GM21381 (cell line): ENCODE results near the gene CALHM6.
A peak's percentile ranks its signal among the peaks of the same experiment; 100 is the strongest.
"Not testable (repeated sequence)": the region's sequence is repeated elsewhere in the genome, so short reads cannot be mapped to it uniquely, and the experiment has no call there.

Experiments
- ATAC-seq: cut with Tn5 transposase; IDR thresholded peaks from one replicate; pipeline ENCODE4 v1.9.1; 2021; ENCODE audit warnings: mild to moderate bottlenecking, moderate library complexity; ENCODE audit not compliant: unreplicated experiment

The CALHM6 gene

DNA sequence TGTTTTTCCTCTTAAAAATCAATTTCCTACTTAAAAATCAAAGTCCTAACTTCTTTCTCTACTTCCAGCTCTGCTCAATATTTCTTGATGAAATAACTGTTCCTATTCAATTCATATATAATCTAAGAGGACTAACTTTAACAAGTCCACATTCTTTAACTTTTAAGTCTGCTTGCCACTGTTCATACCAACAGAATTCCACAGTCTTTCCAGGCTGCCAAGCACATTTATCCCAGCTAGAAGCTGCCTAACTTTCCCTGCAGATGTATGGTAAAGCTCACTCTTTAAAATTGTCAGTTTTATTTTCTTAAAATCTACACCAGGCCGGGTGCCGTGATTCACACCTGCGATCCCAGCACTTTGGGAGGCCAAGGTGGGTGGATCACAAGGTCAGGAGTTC is 11.5 kb downstream of the CALHM6 start:
- no peak for ATAC-seq

DNA sequence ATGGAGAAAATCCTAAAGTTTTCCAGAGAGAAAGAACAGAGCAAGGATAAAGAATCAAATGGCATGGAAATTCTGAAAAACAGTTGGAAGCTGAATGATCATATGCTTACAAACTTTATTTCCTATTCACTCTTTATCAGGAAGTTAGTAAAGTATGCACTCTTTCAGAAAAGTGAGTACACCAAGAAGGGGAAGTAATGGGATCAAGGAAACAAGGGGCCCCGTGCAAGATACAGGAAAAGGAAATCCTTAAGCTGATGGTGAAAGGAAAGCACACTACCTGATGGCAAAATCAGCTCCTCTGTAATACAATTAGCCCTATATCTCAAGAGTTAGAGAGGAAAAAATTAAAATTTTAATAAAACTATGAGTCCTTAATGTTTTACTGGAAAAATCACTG is 14.0 kb downstream of the CALHM6 start:
- no peak for ATAC-seq

DNA sequence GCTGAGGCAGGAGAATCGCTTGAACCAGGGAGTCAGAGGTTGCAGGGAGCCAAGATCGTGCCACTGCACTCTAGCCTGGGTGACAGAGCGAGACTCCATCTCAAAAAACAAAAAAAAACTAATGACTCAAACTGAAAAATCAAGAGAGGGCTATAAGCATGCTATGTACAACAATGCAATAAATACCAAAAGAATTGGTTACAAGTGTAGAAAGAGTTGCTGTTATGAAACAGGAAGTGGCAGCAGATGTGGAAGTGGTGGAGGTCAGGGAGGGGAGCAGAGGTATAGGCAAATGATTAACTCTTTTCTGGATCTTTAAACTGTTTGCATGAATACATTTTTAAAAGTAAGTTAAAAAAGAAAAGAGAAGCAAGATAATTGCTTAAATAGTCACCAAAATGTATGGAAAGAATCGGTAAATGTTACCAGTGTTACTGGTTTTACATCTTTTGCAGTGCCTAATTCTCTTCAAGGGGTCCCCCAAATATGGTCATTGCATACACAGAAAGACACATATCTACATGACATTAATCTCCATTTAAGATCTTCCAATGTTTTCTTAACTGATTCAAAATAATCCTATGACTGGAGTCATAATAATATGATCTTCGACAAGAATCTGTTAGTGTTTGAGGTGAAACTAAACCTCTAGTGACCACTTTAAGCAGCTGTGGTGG is 15.0 kb downstream of the CALHM6 start:
- peak; percentile 100 for ATAC-seq

DNA sequence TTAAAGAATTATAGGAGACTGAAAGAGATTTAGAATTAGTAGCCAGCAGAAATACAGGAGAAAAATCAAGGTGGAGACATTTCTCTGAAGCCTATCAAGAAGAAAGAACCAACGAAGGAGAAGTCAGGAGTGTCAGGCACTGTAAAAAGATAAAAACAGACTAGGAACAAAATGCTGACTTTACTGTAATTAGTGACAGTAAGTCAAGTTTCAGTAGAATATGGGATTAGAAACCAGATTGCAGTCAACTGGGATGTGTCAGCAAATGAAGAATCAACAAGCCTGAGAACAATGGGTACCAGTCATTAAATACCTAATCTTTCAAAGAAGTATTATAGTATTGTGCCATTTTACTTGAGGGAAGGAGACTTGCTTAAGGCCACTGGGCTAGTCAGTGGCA is 21.6 kb downstream of the CALHM6 start:
- ATAC-seq = no peak

DNA sequence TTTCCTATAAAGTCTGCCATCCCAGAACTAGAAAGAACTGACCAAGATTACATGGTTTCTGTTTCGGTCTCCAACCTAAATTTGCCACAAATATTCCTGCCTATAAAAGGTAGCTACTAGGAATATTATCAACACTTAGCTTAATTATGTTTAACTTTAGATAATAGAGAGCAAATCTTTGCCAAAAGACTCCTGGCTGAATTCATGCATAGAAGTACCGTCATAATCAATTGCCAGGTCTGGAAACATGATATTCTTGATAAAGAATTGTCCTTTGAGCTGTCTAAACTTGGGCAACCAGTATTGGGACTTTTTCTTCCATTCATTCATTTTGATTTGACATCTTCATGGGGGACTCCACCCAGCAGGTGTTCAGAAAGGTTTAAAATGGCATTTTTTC is 22.4 kb downstream of the CALHM6 start:
- ATAC-seq = no peak

DNA sequence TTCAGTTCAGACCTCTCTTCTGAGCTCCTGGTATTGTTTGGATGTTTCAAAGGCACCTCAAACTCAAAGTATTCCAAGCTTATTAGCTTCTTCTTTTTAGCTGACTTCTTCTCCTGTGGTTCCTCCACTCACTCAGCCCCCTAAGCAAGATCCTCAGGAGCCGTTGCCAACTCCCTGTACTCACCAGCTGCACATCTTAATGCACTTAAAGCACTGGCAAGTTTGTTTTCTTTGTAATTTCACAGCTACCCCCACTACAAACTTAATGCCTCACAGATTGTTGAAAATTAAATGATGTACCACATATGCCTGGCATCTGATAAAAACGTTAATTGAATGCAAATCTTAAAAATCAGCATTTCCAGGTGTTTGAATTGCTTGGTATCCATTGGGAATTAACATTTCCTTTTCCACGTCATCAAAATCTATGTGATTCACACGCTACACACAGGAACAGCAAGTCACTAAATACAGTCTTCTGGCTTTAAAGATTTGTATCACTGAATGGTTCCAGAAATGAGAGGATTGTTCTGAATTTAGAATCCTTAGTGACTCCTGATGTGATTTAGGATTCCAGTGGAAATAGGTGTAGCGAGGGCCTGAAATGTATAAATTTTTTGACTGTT is 24.5 kb downstream of the CALHM6 start:
- ATAC-seq = no peak

DNA sequence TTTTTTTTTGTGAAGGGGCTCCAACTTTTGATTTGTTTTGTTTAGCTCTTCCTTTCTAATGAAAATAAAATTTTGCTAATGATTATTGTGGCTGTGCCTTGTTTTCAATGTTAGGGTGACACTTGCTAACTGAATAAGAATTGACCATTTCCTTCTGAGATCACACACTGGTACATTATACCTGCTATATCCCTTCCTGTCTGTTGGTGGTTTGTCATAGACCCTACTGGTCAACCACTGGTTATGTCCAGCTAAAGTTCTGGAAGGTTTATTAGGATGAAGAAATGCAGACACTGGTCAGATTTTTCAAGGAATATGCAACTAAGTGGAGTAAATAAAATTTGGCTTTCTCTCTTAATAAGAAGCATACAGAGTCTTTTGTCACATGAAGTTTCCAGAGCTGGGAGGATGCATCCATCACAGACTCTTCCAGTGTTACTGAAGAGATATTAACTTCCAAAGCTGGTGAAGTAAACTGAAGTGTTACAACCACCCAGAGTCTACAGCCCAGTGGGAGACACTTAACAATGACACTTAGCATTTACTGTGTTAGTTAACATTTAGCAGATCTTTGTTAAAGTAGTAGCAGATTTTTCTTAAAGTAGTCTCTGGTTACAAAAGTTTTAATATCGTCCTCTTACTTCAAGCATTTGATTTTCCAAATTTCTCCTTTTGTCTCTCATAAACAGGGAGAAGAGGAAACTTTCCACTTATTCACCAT is 30.6 kb downstream of the CALHM6 start:
- ATAC-seq = no peak

DNA sequence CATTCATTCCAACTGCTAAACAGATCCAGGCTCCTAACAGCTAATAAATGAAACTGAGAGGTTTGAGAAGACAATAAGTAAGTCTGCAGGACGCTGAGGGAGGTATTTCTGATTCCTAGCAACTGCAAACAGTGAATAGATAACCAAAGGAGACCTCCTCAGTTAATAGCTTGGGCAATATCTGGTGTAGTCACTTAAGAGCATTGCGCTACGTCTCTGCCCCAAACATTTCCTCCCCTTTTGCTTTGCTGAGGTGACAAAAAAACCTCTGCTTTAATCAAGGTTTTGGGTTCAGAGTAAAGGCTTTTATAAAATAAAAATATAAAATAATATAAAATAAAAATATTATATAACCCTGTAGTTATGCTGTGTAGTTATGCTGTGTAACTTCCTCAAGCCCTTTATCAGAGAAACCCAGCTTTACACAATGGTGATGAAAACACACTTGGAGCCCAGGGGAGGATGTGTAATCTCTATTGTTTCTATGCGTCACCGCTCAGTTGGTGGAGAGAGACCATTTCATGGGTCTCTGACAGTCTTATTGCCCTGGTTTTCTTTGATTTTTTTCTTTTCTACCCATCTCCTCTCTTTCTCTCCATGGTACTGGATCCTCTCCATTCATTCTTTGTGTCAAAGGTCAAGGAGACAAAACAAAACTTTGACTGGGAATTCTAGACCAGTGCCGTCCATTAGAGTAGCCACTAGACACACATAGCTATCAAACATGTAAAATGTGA is 31.3 kb downstream of the CALHM6 start:
- ATAC-seq = no peak

DNA sequence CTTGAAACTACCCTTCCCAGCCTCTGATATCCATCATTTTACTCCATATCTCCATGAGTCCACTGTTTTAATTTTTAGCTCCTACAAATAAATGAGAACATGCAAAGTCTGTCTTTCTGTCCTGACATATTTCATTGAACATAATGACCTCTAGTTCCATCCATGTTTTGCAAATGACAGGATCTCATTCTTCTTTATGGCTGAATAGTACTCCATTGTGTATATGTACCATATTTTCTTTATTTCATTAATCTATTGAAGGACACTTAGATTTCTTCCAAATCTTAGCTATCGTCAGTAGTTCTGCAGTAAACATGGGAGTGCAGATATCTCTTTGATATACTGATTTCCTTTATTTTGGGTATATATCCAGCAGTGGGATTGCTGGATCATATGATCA is 34.0 kb downstream of the CALHM6 start:
- not testable (repeated sequence) for ATAC-seq

DNA sequence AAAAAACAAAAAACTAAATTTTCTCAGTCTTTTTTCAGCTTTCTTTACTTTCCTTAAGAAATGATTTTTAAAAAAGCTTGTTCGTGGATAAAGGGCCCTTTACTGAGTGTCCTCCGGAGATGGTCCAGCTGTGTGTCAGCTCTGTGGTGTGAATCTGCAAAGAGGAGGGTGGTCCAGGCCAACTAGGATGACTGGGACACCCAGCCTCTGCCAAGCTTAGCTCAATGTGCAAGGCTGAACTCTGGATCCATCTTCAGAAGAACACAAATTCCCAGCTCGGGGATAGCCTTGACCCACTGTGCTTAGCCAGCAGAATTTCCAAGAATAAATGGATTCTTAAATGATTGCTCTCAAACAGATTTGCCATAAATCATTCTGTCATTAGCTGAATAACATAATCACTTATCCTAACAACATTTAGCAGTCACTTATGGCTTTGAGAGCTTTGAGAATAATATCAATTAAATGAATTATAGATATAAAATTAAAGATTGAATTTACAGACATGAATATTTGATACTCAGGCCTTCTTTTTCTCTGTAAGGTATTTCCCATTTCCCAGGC is 36.0 kb downstream of the CALHM6 start:
- ATAC-seq = no peak

DNA sequence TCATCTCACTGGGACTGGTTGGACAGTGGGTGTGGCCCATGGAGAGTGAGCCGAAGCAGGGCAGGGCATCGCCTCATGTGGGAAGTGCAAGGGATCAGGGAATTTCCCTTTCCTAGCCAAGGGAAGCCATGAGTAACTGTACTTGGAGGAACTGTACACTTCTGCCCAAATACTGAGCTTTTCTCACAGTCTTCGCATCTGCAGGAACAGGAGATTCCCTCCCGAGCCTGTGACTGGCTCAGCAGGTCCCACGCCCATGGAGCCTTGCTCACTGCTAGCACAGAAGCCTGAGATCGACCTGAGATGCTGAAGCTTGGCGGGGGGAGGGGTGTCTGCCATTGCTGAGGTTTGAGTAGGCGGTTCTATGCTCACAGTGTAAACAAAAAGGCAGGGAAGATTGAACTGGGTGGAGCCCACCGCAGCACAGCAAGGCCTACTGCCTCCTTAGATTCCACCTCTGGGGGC is 39.8 kb downstream of the CALHM6 start:
- ATAC-seq = no peak

DNA sequence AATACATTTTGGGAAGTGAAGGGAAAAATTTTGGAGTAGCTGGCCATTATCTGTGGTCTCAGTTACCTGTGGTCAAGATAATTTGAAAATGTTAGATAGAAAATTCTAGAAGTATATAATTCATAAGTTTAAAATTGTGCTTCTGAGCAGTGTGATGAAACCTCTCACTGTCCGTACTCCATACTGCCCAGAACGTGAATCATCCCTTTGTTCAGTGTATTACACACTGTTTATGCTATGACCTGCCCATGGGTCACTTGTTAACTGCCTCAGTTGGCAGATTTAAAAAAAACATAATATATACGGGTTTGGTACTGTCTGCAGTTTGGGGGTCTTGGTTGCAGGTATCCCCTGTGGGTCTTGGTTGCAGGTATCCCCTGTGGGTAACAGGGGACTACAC is 46.1 kb downstream of the CALHM6 start:
- no peak for ATAC-seq

DNA sequence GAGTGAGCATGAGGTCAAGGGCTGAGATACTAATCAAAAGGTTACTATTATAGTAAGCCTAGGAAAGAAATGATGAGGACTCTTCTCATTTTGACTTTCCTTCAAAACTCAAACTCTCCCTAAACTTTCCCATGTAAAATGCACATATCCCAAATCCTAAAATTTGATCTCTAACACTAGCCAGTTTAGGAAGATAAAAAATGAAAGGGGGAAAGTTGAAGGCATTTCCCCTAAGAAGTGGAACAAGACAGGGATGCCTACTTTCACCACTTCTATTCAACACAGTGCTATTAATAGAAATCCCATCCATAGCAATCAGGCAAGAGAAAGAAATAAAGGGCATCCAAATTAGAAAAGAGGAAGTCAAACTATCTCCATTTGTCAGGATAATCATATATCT is 47.4 kb downstream of the CALHM6 start:
- ATAC-seq = no peak

DNA sequence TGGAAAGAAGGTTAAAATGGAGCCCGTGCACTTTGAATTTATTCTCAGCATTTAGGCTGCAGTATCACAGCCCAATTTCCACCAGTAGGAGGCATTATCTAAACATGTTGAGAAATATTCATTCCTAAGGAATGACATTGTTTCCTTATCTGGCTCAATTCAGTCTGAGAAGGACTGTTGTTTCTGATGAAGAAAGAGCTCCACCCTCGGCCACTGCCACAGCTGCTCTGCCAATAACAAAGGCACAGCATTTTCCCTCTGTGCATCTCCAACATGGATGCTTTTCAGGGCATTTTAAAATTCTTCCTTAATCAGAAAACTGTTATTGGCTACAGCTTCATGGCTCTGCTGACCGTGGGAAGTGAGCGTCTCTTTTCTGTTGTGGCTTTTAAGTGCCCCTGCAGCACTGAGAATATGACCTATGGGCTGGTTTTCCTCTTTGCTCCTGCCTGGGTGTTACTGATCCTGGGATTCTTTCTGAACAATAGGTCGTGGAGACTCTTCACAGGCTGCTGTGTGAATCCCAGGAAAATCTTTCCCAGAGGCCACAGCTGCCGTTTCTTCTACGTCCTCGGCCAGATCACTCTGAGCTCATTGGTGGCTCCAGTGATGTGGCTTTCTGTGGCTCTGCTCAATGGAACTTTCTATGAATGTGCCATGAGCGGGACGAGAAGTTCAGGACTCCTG is 50.4 kb downstream of the CALHM6 start, which contains the start of gene CALHM5:
TSS of gene CALHM5 (plus strand) at position 216 of the 687 bp plus-strand sequence. CDS start at position 274, 58 bp downstream.
- no peak for ATAC-seq

DNA sequence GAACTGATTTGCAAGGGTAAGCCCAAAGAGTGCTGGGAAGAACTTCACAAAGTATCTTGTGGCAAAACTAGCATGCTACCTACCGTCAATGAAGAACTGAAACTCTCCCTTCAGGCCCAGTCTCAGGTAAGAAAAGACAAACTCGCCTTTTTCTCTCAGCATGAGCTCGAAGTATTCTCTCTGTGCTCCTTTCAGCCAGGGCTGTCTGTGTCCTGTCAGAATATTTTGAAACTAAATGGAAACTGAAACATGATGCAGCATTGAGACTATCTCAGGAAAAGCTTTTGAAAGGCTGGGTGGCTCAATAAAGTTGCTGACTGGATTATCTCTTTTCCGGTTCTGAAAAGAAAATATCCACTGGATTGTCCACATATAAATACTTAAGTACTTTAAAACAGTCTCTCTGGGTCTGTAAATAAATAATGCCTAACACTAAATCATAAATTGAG is 51.0 kb downstream of the CALHM6 start:
- no peak for ATAC-seq

DNA sequence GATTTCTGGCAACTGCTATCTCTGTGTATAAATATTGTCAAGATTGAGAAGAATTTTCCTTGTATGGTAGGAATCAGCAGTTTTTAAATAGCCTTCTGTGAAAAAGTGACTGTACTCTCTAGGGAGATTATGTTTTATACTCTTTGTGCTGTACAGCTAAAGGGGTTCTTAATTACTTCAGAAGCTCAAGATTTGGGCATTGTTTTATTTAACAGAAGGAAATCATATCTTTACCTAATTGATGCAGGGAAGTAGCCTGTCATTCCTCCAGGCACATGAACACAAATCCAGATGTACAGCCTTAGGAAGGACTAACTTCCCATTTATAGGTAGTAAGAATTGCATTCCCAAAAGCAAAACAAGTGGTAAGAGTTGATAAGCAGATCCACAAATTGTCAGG is 51.6 kb downstream of the CALHM6 start:
- no peak for ATAC-seq
